GM19099 (cell line): ENCODE data around the gene UNC13C.

Source experiments
- POLR2A ChIP-seq: IDR thresholded peaks from 3 replicates; pipeline ENCODE4 v1.6.1; 2011; ENCODE audit warnings: low read depth; ENCODE audit not compliant: insufficient read length; ENCODE audit errors: extremely low read depth

Gene UNC13C

GRCh38 chr15:53987480-53987879, 9.2 kb downstream of the UNC13C start:
- TF ChIP-seq POLR2A, result no peak

DNA sequence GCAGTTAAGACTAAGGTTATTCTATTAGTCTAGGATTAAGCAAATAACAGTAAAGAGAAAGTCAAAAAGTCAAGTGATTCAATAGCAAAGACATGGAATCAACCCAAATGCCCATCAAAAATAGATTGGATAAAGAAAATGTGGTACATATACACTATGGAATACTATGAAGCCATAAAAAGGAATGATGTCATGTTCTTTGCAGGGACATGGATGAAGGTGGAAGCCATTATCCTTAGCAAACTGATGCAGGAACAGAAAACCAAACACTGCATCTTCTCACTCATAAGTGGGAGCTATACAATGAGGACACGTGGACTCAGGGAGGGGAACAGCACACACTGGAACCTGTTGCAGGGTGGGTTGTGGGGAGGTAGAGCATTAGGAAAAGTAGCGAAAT, 29.0 kb downstream of the UNC13C start:
- no peak for TF ChIP-seq POLR2A

- no peak for TF ChIP-seq POLR2A
Observed at GRCh38 chr15:54011656-54012055, 33.4 kb downstream of the UNC13C start.

DNA sequence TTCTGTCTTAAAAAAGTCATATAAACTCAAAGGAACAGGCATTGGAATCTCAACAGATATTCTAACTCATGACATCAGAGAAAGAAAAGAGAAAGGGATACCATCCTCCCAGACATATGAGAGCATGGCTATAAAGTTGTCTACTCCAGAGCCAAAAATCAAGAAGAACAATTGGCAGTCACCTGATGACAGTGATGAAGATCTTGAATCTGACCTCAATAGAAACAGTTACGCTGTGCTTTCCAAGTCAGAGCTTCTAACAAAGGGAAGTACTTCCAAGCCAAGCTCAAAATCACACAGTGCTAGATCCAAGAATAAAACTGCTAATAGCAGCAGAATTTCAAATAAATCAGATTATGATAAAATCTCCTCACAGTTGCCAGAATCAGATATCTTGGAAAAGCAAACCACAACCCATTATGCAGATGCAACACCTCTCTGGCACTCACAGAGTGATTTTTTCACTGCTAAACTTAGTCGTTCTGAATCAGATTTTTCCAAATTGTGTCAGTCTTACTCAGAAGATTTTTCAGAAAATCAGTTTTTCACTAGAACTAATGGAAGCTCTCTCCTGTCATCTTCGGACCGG, 35.9 kb downstream of the UNC13C start:
- TF ChIP-seq POLR2A, result no peak

DNA sequence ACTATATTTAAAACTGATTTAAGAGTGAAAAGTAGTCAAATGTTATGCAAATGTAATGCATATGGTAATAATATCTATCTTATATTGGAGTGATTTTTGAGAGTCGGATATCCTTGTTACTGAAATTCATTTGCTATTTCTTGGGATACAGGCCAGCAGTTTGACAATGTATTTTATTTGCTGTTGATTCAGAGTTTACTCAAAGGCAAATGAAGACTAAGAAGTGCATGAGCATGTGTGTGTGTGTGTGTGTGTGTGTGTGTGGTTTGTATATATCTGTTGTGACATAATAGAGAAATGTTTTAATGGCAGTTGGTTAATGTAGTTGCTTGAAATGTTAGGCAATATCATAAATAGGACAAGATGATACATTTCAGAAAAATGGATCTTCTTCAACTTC, 39.0 kb downstream of the UNC13C start:
- TF ChIP-seq POLR2A, result no peak

DNA sequence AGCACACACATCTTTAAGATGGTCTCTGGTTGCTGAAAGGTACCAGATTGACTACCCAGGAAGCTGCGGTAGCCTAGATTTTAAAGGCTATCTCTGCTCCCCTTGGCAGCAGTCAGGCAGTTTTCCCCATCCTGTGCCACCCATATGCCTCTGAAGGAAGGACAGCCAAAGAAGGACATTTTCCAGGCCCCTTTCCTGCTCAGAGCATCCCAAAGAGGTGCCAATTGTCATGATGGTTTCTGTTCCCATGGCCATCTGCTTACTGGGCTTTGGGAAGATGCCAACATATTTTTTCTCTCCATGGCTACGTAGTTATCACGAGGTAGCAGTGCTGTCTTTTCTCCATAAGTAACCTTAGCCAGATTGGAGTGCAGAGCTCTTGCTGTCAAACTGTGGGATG, 39.7 kb downstream of the UNC13C start:
- no peak for TF ChIP-seq POLR2A

DNA sequence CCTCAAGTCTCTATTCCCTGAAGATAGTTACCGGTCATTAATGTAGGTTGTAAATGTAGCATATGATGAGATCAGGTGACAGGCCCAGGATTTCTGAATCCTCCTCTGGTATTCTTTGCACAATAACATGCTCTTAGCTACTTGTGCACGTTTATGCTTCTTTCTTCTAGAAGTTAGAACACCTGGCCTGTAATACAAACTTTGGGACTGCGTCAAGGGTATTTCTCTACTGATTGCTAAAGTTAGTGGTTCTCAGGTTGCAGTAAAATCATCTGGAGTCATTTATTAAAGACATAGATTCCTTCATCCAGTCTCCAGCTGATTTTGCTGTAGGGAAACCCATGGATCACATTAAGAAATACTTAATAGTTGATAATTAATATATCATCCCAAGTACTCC, 48.0 kb downstream of the UNC13C start:
- TF ChIP-seq POLR2A, result no peak

- no peak for TF ChIP-seq POLR2A
Observed at GRCh38 chr15:54026891-54027290, 48.6 kb downstream of the UNC13C start.

- TF ChIP-seq POLR2A, result no peak
Observed at GRCh38 chr15:54029081-54029480, 50.8 kb downstream of the UNC13C start.

- TF ChIP-seq POLR2A, result no peak
Observed at GRCh38 chr15:54032066-54032465, 53.8 kb downstream of the UNC13C start.

- no peak for TF ChIP-seq POLR2A
Observed at GRCh38 chr15:54033356-54033860, 55.2 kb downstream of the UNC13C start.

DNA sequence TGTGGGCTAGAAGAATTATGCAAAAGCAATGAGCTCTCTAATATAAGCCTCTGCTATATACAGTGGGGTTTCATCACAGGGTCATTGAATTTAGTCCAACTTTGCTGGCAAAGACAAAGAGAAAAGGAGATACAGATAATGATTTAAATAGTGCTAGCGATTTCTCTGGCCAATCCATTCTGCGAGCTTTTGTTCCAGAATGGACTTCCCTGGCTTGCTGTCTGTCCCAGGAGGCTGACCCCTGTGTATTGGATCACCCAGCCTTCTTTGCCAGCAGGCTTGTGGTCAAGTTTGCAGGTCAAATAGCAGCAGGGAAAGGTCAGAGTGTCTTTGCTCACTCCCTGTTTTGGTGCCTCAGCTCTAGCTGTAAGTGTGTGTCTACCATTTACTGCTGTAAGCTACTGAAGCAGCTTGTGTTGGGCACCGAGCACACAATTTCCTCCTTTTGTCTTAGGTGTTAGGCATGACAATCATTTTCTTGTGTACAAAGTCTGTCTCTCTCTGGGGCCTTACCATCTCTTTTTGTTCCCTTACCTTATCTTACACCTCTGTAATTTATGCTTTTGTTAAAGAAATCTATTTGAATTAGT, 55.7 kb downstream of the UNC13C start:
- no peak for TF ChIP-seq POLR2A

- no peak for TF ChIP-seq POLR2A
Observed at GRCh38 chr15:54035616-54036015, 57.4 kb downstream of the UNC13C start.

GRCh38 chr15:54045397-54045796, 67.2 kb downstream of the UNC13C start:
- no peak for TF ChIP-seq POLR2A

DNA sequence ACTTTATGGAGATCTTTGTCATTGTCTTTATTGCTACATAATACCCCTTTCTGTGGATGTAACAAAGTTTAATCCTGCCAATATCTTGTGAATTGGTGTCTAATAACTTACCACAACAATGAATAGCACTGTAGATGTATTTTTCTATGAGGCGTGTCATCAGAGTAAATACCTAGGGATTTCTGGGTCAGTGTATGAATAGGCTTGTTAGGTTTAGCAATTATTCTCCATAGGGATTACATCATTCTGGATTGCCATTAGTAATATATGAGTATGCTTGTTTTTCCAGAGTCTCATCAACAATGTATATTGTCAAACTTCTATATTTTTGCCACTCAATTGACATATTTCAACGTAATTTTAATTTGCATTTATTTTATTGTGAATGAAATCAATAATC, 67.9 kb downstream of the UNC13C start:
- no peak for TF ChIP-seq POLR2A

DNA sequence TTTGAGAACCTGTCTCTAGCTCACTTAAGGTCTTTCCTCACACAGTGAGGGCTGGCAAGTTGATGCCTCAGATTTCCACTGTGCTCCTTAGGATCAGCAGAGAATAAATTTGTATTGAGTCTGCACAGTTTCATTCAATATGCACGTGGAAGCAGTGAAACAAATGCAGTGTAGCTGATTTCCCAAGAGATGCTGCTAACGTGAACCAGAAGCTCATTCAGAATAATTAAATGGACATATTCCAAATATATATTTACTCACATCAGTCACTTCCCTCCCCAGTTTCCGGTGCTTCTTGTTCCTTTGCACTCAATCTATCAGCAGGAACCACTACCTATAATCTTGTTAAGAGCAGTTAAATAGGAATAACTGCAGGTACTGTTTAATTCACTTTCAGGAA, 86.1 kb downstream of the UNC13C start:
- no peak for TF ChIP-seq POLR2A

DNA sequence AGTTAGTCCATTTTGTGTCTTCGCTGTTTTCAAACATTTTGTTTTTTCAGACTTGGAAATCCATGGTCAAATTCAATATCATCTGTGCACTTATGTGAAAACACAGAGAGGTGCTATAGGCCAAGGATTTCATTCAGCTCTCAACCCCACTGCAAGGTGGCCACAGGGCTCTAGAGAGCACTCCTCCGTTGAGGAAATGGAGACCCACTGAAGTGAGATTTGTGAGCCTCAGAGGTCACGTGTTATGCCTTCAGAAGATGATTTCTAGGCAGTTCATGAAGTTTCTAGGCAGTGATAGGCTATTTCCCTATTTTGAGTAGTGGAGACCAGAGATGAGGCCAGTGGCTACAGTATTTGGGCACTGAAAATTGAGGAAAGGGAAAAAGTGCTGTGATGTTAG, 88.2 kb downstream of the UNC13C start:
- no peak for TF ChIP-seq POLR2A

- no peak for TF ChIP-seq POLR2A
Observed at GRCh38 chr15:54082836-54083492, 104.7 kb downstream of the UNC13C start.
